Keratinocyte (primary cell): ENCODE data around the gene FAT1. TPM values are rescaled to one million over a fixed set of nuclear protein-coding genes. Genes with fewer than 3 reads are reported as not detected.

Source experiments
- DNase-seq: peaks from one replicate; pipeline ENCODE4 v3.0.0-alpha.2; 2011; ENCODE audit warnings: low read depth, missing footprints, low spot score
- FAIRE-seq: peaks from 2 replicates; lab custom pipeline; 2011; peaks lifted over from hg19 to GRCh38; lab: Jason Lieb, UNC
- H2AFZ ChIP-seq: 2 replicates; pipeline ENCODE4 v1.6.0; 2012; ENCODE audit warnings: low read length, control low read depth, inconsistent platforms; ENCODE audit not compliant: control insufficient read depth
- H3K27ac ChIP-seq: 2 replicates; pipeline ENCODE4 v1.5.1; 2011; ENCODE audit warnings: low read length; ENCODE audit not compliant: control insufficient read depth, insufficient read depth
- H3K27me3 ChIP-seq: 3 replicates; pipeline ENCODE4 v1.6.0; 2011; ENCODE audit warnings: low read length; ENCODE audit not compliant: control insufficient read depth, insufficient read depth; ENCODE audit errors: extremely low read depth
- H3K36me3 ChIP-seq, 2 experiments: 2 replicates in 1 of 2; 3 replicates in 1 of 2; pipeline ENCODE4 v1.5.1; 2011; ENCODE audit warnings: low read length in 2 of 2, mild to moderate bottlenecking in 1 of 2; ENCODE audit not compliant: control insufficient read depth in 2 of 2, insufficient read depth in 2 of 2; ENCODE audit errors: extremely low read depth in 1 of 2
- H3K4me1 ChIP-seq: 3 replicates; pipeline ENCODE4 v1.5.1; 2011; ENCODE audit warnings: low read length; ENCODE audit not compliant: control insufficient read depth, insufficient read depth; ENCODE audit errors: extremely low read depth
- H3K4me2 ChIP-seq: 3 replicates; pipeline ENCODE4 v1.6.0; 2011; ENCODE audit warnings: low read depth, low read length; ENCODE audit not compliant: control insufficient read depth, insufficient read depth; ENCODE audit errors: extremely low read depth
- H3K4me3 ChIP-seq, 3 experiments: fragments of 200-600 bp in 1 of 3; sonication (generic) in 1 of 3; 2 replicates in 2 of 3; 3 replicates in 1 of 3; pipeline ENCODE4 v1.5.1; 2011 to 2016; ENCODE audit warnings: low read length in 3 of 3, mild to moderate bottlenecking in 3 of 3, control low read depth in 2 of 3, inconsistent platforms in 1 of 3, low read depth in 1 of 3, mixed read lengths in 1 of 3, mixed run types in 1 of 3, moderate library complexity in 1 of 3; ENCODE audit not compliant: control insufficient read depth in 2 of 3, insufficient read depth in 2 of 3; ENCODE audit errors: extremely low read depth in 1 of 3
- H3K79me2 ChIP-seq: 2 replicates; pipeline ENCODE4 v1.6.0; 2012; ENCODE audit warnings: low read length; ENCODE audit not compliant: control insufficient read depth, insufficient read depth
- H3K9ac ChIP-seq: 3 replicates; pipeline ENCODE4 v1.6.0; 2011; ENCODE audit warnings: low read length; ENCODE audit not compliant: control insufficient read depth, insufficient read depth; ENCODE audit errors: extremely low read depth
- H3K9me1 ChIP-seq: 3 replicates; pipeline ENCODE4 v1.6.0; 2011; ENCODE audit warnings: low read length; ENCODE audit not compliant: control insufficient read depth, insufficient read depth; ENCODE audit errors: extremely low read depth
- H3K9me3 ChIP-seq: 2 replicates; pipeline ENCODE4 v1.5.1; 2012; ENCODE audit warnings: low read depth, low read length; ENCODE audit not compliant: control insufficient read depth
- H4K20me1 ChIP-seq: 3 replicates; pipeline ENCODE4 v1.6.0; 2011; ENCODE audit warnings: low read length; ENCODE audit not compliant: control insufficient read depth, insufficient read depth; ENCODE audit errors: extremely low read depth
- CTCF ChIP-seq, 3 experiments: IDR thresholded peaks in 1 of 3; conservative IDR thresholded peaks in 1 of 3; optimal IDR thresholded peaks in 1 of 3; 2 replicates in 2 of 3; 3 replicates in 1 of 3; pipeline versions ENCODE3 to v1.5.1; 2011; ENCODE audit warnings: low read length in 3 of 3, mild to moderate bottlenecking in 3 of 3, moderate library complexity in 2 of 3, control low read depth in 1 of 3, inconsistent platforms in 1 of 3; ENCODE audit not compliant: insufficient read depth in 2 of 3; ENCODE audit errors: extremely low read depth in 1 of 3
- EZH2 ChIP-seq: IDR thresholded peaks from one replicate; pipeline ENCODE4 v1.6.1; 2012; ENCODE audit warnings: inconsistent platforms, mild to moderate bottlenecking, low read length, moderate library complexity
- dilution Hi-C: fragments of 300-500 bp; cut with MboI; formaldehyde crosslinking; loops from one replicate; pipeline ENCODE4 v1.7.0; 2020; ENCODE audit warnings: low sequenced_read_pairs; ENCODE audit not compliant: extremely low pct_ligation_motif_present
- polyA plus RNA-seq, 5 experiments: library from polyadenylated mRNA; depleted of rRNA in 3 of 5; stranded (reverse) in 3 of 5; stranded (forward) in 1 of 5; unstranded in 1 of 5; fragments of >200 nt; gene quantifications; 1 replicate in 1 of 5; 2 replicates in 3 of 5; 3 replicates in 1 of 5; pipeline versions ENCODE4 v1.2.1 to v1.2.3, GENCODE V29; 2011 to 2012; ENCODE audit warnings: missing spikeins in 2 of 5, low read depth in 1 of 5, low replicate concordance in 1 of 5

Gene FAT1
- polyA plus RNA-seq, 1 donor (not counting 4 experiments of a cell fraction or from before 2014, with no cell fraction given), result 329 TPM

GRCh38 chr4:186617921-186618320, 105.7 kb downstream of the FAT1 start:
- no peak for TF ChIP-seq CTCF (optimal IDR thresholded peaks at IDR 0.05 in 1 of 3, IDR thresholded peaks at IDR 0.05 in 1 of 3, conservative IDR thresholded peaks at IDR 0.05 in 1 of 3; ENCODE audit: extremely low read depth in 1 of 3, insufficient read depth in 2 of 3, low read length in 3 of 3)
- H3K9me3 ChIP-seq, result no peaks in the 10 kb centered on the region
- no peak overlapping the region for H3K9ac ChIP-seq
- peaks cover 2% of the 10 kb centered on the region for H3K9me1 ChIP-seq
- H3K4me1 ChIP-seq, result no peaks in the 10 kb centered on the region
- no peak overlapping the region for H3K4me2 ChIP-seq
- peaks cover 78% of the 10 kb centered on the region for H3K79me2 ChIP-seq
- DNase-seq (no peak), FAIRE-seq (no peak)
- dilution Hi-C loops, result no loop called here
- no peak overlapping the region for H3K4me3 ChIP-seq
- H2AFZ ChIP-seq, result no peak overlapping the region
- peaks cover 23% of the 10 kb centered on the region for H4K20me1 ChIP-seq
- no peak overlapping the region for H3K27ac ChIP-seq
- peaks cover 59 to 82% of the 10 kb centered on the region in 2 experiments for H3K36me3 ChIP-seq
- H3K27me3 ChIP-seq, result no peaks in the 10 kb centered on the region

GRCh38 chr4:186607490-186607889, 116.2 kb downstream of the FAT1 start:
- peaks cover 37% of the 10 kb centered on the region for H3K79me2 ChIP-seq
- DNase-seq, result no peak
- dilution Hi-C loops, result no loop called here
- no peak overlapping the region for H3K4me3 ChIP-seq
- H2AFZ ChIP-seq, result no peak overlapping the region
- H4K20me1 ChIP-seq, result no peaks in the 10 kb centered on the region
- H3K9me1 ChIP-seq, result no peaks in the 10 kb centered on the region
- TF ChIP-seq EZH2 (no peak), CTCF (optimal IDR thresholded peaks at IDR 0.05 in 1 of 3, IDR thresholded peaks at IDR 0.05 in 1 of 3, conservative IDR thresholded peaks at IDR 0.05 in 1 of 3; ENCODE audit: extremely low read depth in 1 of 3, insufficient read depth in 2 of 3, low read length in 3 of 3) (no peak)
- no peak overlapping the region for H3K9ac ChIP-seq
- H3K36me3 ChIP-seq, result peaks cover 43 to 54% of the 10 kb centered on the region in 2 experiments
- no peaks in the 10 kb centered on the region for H3K9me3 ChIP-seq
- H3K27ac ChIP-seq, result no peak overlapping the region
- peaks cover 8% of the 10 kb centered on the region for H3K4me1 ChIP-seq
- no peak for FAIRE-seq
- H3K27me3 ChIP-seq, result no peaks in the 10 kb centered on the region
- H3K4me2 ChIP-seq, result no peak overlapping the region
